Neural cell (in vitro differentiated cells): ENCODE measurements around the gene LRCH1. TPM values are rescaled to one million over a fixed set of nuclear protein-coding genes. Genes with fewer than 3 reads are reported as not detected.

ENCODE experiments used
- H2AFZ ChIP-seq: fragments of 200-600, 300-800 bp; sonication (generic), shearing (Covaris generic); 2 replicates; pipeline ENCODE4 v1.6.0; 2014; ENCODE audit warnings: low read depth, mild to moderate bottlenecking, antibody characterized with exemption, low read length, moderate library complexity
- H3F3A ChIP-seq: fragments of 200-600 bp; shearing (Covaris generic); 2 replicates; pipeline ENCODE4 v1.6.1; 2016; ENCODE audit warnings: mild to moderate bottlenecking, moderate library complexity, mixed read lengths, antibody characterized with exemption, low read length; ENCODE audit not compliant: insufficient read depth, poor library complexity, severe bottlenecking
- H3K27ac ChIP-seq: fragments of 200-600, 300-800 bp; sonication (generic), shearing (Covaris generic); 2 replicates; pipeline ENCODE4 v1.5.1; 2014; ENCODE audit warnings: mild to moderate bottlenecking, low read length, moderate library complexity
- H3K27me3 ChIP-seq: fragments of 300-800, 200-600 bp; sonication (generic), shearing (Covaris generic); 2 replicates; pipeline ENCODE4 v1.6.0; 2014; ENCODE audit warnings: mild to moderate bottlenecking, low read depth, low read length, moderate library complexity; ENCODE audit not compliant: insufficient read depth
- H3K36me3 ChIP-seq: fragments of 300-800, 200-600 bp; sonication (generic), shearing (Covaris generic); 2 replicates; pipeline ENCODE4 v1.5.1; 2014; ENCODE audit warnings: mild to moderate bottlenecking, antibody characterized with exemption, low read length, moderate library complexity; ENCODE audit not compliant: insufficient read depth
- H3K4me2 ChIP-seq: fragments of 300-800, 200-600 bp; sonication (generic), shearing (Covaris generic); 2 replicates; pipeline ENCODE4 v1.6.0; 2014; ENCODE audit warnings: mild to moderate bottlenecking, low read length
- H3K4me3 ChIP-seq: fragments of 300-800, 200-600 bp; sonication (generic), shearing (Covaris generic); 2 replicates; pipeline ENCODE4 v1.5.1; 2014; ENCODE audit warnings: mild to moderate bottlenecking, low read length, moderate library complexity
- H3K79me2 ChIP-seq: fragments of 200-600 bp; shearing (Covaris generic); replicated peaks from 2 replicates; pipeline ENCODE4 v1.6.0; 2014; ENCODE audit warnings: mild to moderate bottlenecking, low read length, moderate library complexity; ENCODE audit not compliant: insufficient read depth
- H3K9ac ChIP-seq: fragments of 300-800, 200-600 bp; sonication (generic), shearing (Covaris generic); 2 replicates; pipeline ENCODE4 v1.6.1; 2016; ENCODE audit warnings: mild to moderate bottlenecking, low read length, mixed read lengths
- H3K9me2 ChIP-seq: fragments of 200-600 bp; shearing (Covaris generic); 2 replicates; pipeline ENCODE4 v1.6.1; 2016; ENCODE audit warnings: mild to moderate bottlenecking, low read length, mixed read lengths; ENCODE audit not compliant: insufficient read depth
- H3K9me3 ChIP-seq: fragments of 200-600, 300-800 bp; sonication (generic), shearing (Covaris generic); 2 replicates; pipeline ENCODE4 v1.6.1; 2016; ENCODE audit warnings: mild to moderate bottlenecking, mixed run types, low read length, moderate library complexity, mixed read lengths
- H4K20me1 ChIP-seq: fragments of 200-600 bp; shearing (Covaris generic); 2 replicates; pipeline ENCODE4 v1.6.1; 2016; ENCODE audit warnings: mild to moderate bottlenecking, mixed run types; ENCODE audit not compliant: insufficient read depth
- EP300 ChIP-seq: fragments of 450-650 bp; conservative IDR thresholded peaks from 2 replicates; pipeline ENCODE4 v1.6.1; 2014; ENCODE audit warnings: antibody characterized with exemption, mild to moderate bottlenecking, moderate library complexity; ENCODE audit not compliant: poor library complexity, severe bottlenecking
- EZH2 ChIP-seq: fragments of 200-600, 300-800 bp; shearing (Covaris generic), sonication (generic); IDR thresholded peaks from 2 replicates; pipeline ENCODE4 v1.6.1; 2014; ENCODE audit warnings: antibody characterized with exemption, low read length, borderline replicate concordance, mild to moderate bottlenecking; ENCODE audit not compliant: insufficient read depth, poor library complexity, severe bottlenecking
- MXI1 ChIP-seq: fragments of 450-650 bp; conservative IDR thresholded peaks from 2 replicates; pipeline ENCODE4 v1.6.1; 2014; ENCODE audit warnings: antibody characterized with exemption, mild to moderate bottlenecking; ENCODE audit not compliant: poor library complexity, severe bottlenecking
- POLR2AphosphoS5 ChIP-seq: IDR thresholded peaks from 2 replicates; pipeline ENCODE4 v1.6.1; 2012
- RAD21 ChIP-seq: fragments of 450-650 bp; conservative IDR thresholded peaks from 2 replicates; pipeline ENCODE4 v1.6.1; 2014; ENCODE audit warnings: antibody characterized with exemption, mild to moderate bottlenecking, moderate library complexity
- SMC3 ChIP-seq: fragments of 450-650 bp; conservative IDR thresholded peaks from 2 replicates; pipeline ENCODE4 v1.6.1; 2014; ENCODE audit warnings: antibody characterized with exemption, mild to moderate bottlenecking, moderate library complexity; ENCODE audit not compliant: poor library complexity
- TAF1 ChIP-seq: IDR thresholded peaks from 2 replicates; pipeline ENCODE4 v1.6.1; 2012; ENCODE audit warnings: low read depth
- polyA plus RNA-seq: library from polyadenylated mRNA; depleted of rRNA; stranded (reverse); fragments of >200 nt; gene quantifications from 2 replicates; pipeline ENCODE4 v1.2.3, GENCODE V29; 2014
- TF ChIP-seq, protein P1 (sequence below): IDR thresholded peaks from 2 replicates; pipeline ENCODE4 v1.6.1; 2012; ENCODE audit warnings: borderline replicate concordance
- TF ChIP-seq, protein P2 (sequence below): fragments of 450-650 bp; IDR thresholded peaks from 2 replicates; pipeline ENCODE4 v1.5.1; 2014; ENCODE audit warnings: antibody characterized with exemption, mild to moderate bottlenecking, moderate library complexity; ENCODE audit not compliant: poor library complexity, severe bottlenecking

LRCH1 gene
- polyA plus RNA-seq, 1 donor from 2014 or later: 15.4 TPM

DNA sequence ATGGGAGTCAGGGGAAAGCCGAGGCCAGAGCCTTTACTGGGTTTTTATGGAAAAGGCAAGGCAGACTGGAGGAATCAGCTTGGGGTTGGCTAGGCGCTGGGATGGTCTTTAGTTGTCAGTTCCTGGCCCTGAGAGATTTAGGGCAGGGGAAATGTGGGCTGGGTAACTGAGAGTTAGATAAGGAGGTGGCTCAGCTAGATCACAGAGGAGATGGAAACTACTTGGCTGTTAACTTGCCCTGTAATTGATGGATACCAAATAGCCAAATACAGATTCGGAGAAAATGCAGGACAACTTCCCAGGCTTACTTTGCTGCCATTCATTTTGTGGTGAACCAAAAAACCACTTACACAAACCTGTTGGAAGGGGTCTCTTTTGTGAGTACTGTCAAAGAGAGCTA is 54.0 kb downstream of the LRCH1 start:
- Histone ChIP-seq H3K4me2 (no peak overlapping the region), H3K9ac (no peak overlapping the region), H3K9me2 (no peaks in the 10 kb centered on the region), H2AFZ (no peak overlapping the region), H3K36me3 (no peaks in the 10 kb centered on the region), H3K27ac (no peak overlapping the region), H3K4me3 (no peak overlapping the region), H3K27me3 (no peaks in the 10 kb centered on the region), H3F3A (no peaks in the 10 kb centered on the region), H3K79me2 (peaks cover 3% of the 10 kb centered on the region), H4K20me1 (no peaks in the 10 kb centered on the region), H3K9me3 (no peaks in the 10 kb centered on the region)
- TF ChIP-seq EP300: no peak

DNA sequence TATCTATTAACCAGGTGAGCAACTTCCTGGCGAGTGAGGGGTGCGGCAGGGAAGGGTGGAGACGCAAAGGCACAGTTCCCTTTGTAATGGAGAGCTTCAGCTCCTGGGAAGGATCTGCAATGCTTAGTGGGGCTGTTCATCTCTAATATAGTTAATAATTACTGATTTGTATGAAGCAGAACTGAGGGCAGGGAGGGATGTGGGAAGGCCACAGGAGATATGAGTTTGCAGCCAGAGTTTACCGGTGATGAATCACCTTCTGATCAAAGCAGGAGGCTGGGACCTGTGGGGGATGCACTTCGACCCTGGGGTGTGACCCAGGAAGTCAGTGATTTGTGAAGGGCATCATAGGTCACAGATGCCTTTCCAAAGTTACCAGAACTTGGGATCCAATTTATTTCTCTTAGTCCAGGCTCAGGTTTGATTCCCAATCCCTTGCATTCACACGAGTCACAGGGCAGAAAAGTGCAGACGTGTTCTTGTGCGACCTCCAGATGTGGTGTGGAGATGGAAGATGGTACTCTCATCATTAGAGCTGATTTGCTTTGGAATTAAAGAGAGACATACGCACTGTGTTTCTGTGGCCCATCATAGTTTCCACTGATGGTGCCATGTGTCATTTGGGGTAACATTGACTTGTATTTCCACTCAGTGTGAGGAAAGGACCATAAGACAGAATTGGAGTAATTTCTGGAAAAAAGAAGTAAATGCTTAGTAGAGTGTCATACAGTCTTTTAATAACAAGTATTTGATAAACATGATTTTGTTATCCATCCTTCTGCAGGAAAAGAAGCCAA is 55.0 kb downstream of the LRCH1 start:
- no peaks in the 10 kb centered on the region for H4K20me1 ChIP-seq
- H3K9me2 ChIP-seq: no peaks in the 10 kb centered on the region
- no peak overlapping the region for H3K4me2 ChIP-seq
- TF ChIP-seq, protein P1, sequence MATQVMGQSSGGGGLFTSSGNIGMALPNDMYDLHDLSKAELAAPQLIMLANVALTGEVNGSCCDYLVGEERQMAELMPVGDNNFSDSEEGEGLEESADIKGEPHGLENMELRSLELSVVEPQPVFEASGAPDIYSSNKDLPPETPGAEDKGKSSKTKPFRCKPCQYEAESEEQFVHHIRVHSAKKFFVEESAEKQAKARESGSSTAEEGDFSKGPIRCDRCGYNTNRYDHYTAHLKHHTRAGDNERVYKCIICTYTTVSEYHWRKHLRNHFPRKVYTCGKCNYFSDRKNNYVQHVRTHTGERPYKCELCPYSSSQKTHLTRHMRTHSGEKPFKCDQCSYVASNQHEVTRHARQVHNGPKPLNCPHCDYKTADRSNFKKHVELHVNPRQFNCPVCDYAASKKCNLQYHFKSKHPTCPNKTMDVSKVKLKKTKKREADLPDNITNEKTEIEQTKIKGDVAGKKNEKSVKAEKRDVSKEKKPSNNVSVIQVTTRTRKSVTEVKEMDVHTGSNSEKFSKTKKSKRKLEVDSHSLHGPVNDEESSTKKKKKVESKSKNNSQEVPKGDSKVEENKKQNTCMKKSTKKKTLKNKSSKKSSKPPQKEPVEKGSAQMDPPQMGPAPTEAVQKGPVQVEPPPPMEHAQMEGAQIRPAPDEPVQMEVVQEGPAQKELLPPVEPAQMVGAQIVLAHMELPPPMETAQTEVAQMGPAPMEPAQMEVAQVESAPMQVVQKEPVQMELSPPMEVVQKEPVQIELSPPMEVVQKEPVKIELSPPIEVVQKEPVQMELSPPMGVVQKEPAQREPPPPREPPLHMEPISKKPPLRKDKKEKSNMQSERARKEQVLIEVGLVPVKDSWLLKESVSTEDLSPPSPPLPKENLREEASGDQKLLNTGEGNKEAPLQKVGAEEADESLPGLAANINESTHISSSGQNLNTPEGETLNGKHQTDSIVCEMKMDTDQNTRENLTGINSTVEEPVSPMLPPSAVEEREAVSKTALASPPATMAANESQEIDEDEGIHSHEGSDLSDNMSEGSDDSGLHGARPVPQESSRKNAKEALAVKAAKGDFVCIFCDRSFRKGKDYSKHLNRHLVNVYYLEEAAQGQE: no peak
- TF ChIP-seq RAD21 (no peak), EZH2 (no peak), EP300 (no peak), MXI1 (no peak), POLR2AphosphoS5 (no peak), SMC3 (no peak)
- H3K27ac ChIP-seq: no peak overlapping the region
- H3F3A ChIP-seq: no peaks in the 10 kb centered on the region
- no peak overlapping the region for H3K4me3 ChIP-seq
- H2AFZ ChIP-seq: no peak overlapping the region
- no peaks in the 10 kb centered on the region for H3K9me3 ChIP-seq
- H3K36me3 ChIP-seq: no peaks in the 10 kb centered on the region
- no peak overlapping the region for H3K9ac ChIP-seq
- peaks cover 3% of the 10 kb centered on the region for H3K79me2 ChIP-seq
- H3K27me3 ChIP-seq: no peaks in the 10 kb centered on the region

DNA sequence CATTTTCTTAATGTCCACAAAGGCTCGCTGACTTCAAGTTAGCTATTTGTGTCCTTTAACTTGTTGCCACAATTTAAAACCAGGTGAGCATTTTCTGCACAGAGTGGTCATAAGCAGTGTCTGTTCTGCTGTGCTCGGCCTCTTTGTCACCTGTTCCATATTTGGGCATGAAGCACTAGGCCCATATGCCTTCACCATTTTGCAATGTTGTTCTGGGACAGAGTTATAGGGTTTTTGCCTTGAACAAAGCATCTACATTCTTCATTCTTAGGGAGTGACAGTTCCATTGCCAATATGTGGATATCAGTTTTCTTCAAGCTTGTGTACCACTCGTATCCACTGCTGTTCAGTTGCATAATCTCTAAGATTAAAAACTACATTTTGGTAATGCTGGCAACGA is 56.1 kb downstream of the LRCH1 start:
- Histone ChIP-seq H3K9me2 (no peaks in the 10 kb centered on the region), H3K36me3 (no peaks in the 10 kb centered on the region), H3K4me3 (no peak overlapping the region), H3K27ac (no peak overlapping the region), H3K27me3 (no peaks in the 10 kb centered on the region), H2AFZ (no peak overlapping the region), H3K4me2 (no peak overlapping the region), H3F3A (no peaks in the 10 kb centered on the region), H3K79me2 (peaks cover 3% of the 10 kb centered on the region), H3K9me3 (no peaks in the 10 kb centered on the region), H4K20me1 (no peaks in the 10 kb centered on the region), H3K9ac (no peak overlapping the region)
- TF ChIP-seq, protein P2, sequence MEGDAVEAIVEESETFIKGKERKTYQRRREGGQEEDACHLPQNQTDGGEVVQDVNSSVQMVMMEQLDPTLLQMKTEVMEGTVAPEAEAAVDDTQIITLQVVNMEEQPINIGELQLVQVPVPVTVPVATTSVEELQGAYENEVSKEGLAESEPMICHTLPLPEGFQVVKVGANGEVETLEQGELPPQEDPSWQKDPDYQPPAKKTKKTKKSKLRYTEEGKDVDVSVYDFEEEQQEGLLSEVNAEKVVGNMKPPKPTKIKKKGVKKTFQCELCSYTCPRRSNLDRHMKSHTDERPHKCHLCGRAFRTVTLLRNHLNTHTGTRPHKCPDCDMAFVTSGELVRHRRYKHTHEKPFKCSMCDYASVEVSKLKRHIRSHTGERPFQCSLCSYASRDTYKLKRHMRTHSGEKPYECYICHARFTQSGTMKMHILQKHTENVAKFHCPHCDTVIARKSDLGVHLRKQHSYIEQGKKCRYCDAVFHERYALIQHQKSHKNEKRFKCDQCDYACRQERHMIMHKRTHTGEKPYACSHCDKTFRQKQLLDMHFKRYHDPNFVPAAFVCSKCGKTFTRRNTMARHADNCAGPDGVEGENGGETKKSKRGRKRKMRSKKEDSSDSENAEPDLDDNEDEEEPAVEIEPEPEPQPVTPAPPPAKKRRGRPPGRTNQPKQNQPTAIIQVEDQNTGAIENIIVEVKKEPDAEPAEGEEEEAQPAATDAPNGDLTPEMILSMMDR: no peak
- no peak for TF ChIP-seq TAF1
- TF ChIP-seq, protein P1: no peak
- no peak for TF ChIP-seq EP300
- no peak for TF ChIP-seq POLR2AphosphoS5
- no peak for TF ChIP-seq EZH2
- TF ChIP-seq SMC3: no peak
- TF ChIP-seq MXI1: no peak
- TF ChIP-seq RAD21: no peak
